ENCODE data around the gene MAP2K2.

DNA sequence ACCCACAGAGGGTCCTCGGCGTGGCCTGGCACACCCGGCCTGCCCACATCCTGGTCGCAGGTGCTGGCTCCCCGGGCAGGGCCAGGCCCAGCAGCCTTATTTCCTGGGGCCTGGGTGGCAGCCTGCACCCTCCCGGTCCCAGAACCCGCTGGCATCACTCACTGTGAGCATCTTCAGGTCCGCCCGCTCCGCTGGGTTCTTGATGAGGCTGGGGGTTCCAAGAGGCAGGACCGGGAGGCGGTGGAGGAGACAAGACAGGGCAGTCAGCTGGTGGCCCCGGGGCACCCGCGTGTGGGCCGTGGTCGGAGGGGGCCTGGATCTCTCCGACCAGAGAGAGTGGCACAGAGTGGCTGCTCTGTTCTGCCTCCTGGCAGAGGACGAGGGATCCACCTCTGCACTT, 29.6 kb downstream of the MAP2K2 start:
- no peak for TF ChIP-seq CTCF (IDR thresholded peaks at IDR 0.05)
- TF ChIP-seq POLR2AphosphoS5 (IDR thresholded peaks at IDR 0.05; ENCODE audit: low read depth, low read length), result no peak
- TF ChIP-seq, protein P1, sequence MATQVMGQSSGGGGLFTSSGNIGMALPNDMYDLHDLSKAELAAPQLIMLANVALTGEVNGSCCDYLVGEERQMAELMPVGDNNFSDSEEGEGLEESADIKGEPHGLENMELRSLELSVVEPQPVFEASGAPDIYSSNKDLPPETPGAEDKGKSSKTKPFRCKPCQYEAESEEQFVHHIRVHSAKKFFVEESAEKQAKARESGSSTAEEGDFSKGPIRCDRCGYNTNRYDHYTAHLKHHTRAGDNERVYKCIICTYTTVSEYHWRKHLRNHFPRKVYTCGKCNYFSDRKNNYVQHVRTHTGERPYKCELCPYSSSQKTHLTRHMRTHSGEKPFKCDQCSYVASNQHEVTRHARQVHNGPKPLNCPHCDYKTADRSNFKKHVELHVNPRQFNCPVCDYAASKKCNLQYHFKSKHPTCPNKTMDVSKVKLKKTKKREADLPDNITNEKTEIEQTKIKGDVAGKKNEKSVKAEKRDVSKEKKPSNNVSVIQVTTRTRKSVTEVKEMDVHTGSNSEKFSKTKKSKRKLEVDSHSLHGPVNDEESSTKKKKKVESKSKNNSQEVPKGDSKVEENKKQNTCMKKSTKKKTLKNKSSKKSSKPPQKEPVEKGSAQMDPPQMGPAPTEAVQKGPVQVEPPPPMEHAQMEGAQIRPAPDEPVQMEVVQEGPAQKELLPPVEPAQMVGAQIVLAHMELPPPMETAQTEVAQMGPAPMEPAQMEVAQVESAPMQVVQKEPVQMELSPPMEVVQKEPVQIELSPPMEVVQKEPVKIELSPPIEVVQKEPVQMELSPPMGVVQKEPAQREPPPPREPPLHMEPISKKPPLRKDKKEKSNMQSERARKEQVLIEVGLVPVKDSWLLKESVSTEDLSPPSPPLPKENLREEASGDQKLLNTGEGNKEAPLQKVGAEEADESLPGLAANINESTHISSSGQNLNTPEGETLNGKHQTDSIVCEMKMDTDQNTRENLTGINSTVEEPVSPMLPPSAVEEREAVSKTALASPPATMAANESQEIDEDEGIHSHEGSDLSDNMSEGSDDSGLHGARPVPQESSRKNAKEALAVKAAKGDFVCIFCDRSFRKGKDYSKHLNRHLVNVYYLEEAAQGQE (IDR thresholded peaks at IDR 0.05; ENCODE audit: insufficient read depth in 1 of 2, low read depth in 2 of 2, low read length in 1 of 2), result no peak
- TF ChIP-seq TCF7L2 (IDR thresholded peaks at IDR 0.05; ENCODE audit: low read depth, low read length), result no peak
